Measurements from ENCODE around the gene SKAP1.

- no peak for TF ChIP-seq CTCF (IDR thresholded peaks at IDR 0.05; ENCODE audit: low read depth, low read length)
- TF ChIP-seq EZH2phosphoT487 (IDR thresholded peaks at IDR 0.05; ENCODE audit: low read depth): no peak
Observed at GRCh38 chr17:48406936-48407567, 23.0 kb downstream of the SKAP1 start.
